NCI-H2171 (cell line): ENCODE results near the gene PRODH.
"Not testable (repeated sequence)": the region's sequence is repeated elsewhere in the genome, so short reads cannot be mapped to it uniquely, and the experiment has no call there.

Experiments used
- DNase-seq: peaks from one replicate; lab custom pipeline; 2025; lab: John Stamatoyannopoulos, UW

The PRODH gene

DNA sequence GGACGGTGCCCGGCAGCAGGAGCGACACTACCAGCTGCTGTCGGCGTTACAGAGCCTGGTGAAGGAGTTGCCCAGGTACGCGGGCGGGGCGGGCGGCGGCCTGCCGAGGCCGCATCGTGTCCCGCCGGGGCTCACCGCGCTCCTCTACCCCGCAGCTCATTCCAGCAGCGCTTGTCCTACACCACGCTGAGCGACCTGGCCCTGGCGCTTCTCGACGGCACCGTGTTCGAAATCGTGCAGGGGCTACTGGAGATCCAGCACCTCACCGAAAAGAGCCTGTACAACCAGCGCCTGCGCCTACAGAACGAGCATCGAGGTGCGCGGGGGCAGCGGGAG, 29.7 kb downstream of the PRODH start:
- DNase-seq = not testable (repeated sequence)

DNA sequence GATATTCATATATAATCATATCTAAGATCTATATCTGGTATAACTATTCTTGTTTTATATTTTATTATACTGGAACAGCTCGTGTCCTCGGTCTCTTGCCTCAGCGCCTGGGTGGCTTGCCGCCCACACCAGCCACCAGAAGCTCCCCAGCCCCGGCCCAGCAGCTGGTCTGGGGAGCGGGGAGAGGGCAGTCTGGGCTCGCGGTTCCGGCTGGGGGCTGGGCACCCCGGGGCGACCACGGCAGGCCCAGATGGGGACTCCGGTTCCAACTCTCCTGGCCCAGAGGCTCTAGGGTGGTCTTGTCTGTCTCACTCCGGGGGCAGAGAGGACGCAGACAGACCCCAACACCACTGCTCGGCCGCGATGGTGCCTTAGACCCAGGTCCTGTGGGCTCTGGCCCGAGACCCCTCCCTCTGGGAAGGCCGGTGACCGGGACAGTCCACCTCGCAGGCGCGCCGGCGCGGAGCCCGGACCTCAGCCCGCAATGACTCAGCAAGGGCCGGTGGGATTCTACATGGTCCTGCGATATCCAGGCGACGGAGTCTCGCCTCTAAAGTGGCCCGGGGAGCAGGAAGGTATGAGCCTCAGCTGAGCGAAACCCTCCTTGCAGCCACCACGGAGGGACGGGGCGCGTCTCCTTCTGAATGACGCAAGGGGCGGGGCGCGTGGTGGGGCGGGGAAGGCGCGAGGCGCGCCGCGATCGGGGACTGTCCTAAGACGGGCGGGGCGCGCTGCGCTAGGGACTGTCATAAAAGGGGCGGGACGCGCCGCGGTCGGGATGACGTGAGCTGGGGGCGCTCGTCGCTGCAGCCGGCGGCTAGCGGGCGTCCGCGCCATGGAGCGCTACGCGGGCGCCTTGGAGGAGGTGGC, 30.3 kb downstream of the PRODH start, which contains the start of gene DGCR6:
Gene DGCR6 (plus strand): TSS at position 781 of the 870 bp plus-strand sequence. CDS start 55 bp downstream, at position 836.
- no peak for DNase-seq

GRCh38 chr22:18896037-18896657, 39.9 kb downstream of the PRODH start:
- DNase-seq = not testable (repeated sequence)

- not testable (repeated sequence) for DNase-seq
Measured at GRCh38 chr22:18893775-18894174, 42.3 kb downstream of the PRODH start.

DNA sequence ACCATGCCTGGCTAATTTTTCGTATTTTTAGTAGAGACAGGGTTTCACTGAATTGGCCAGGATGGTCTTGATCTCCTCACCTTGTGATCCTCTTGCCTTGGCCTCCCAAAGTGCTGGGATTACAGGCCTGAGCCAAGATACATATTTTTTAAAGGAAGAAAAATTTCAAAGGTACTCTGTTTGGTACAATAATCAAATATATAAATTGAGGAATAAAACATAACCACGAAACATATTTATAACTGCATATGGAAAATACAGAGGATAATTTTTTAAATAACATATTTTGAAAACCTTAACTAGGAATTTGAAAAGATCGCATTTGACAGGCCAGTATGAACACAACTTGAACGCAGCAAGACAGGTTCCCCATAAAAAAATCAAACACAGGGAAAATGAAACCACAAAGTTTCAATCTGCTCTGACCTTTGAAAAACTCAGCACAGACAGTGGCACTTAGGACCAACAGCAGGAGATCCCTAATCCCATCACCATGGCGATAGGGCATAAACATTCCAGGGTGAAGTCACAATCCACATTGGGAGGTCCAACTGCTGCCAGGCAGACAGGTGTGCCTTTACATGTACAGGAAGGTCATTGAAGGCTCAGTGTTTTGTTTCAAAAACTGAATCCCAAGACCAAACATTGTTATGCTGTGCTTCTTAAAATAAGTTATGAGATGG, 45.4 kb downstream of the PRODH start:
- DNase-seq = not testable (repeated sequence)

DNA sequence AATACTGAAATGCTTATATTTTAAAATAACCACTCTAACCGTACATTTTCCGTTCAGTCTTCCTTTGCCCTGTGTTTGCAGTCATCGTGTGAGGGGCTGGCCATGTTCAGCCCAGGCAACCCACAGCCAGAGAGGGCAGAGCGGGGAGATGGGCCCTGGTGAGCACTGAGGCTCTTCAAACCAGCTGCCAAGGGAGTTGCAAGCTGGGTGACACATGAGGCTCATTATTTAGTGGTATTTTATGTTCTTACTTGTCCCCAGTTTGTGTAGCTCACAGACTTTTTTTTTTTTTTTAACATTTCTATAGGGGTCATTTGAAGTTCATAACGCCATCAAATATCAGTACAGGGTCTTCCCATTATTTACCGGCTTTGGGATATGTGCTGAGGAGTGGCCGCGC, 48.0 kb downstream of the PRODH start:
- DNase-seq = no peak

DNA sequence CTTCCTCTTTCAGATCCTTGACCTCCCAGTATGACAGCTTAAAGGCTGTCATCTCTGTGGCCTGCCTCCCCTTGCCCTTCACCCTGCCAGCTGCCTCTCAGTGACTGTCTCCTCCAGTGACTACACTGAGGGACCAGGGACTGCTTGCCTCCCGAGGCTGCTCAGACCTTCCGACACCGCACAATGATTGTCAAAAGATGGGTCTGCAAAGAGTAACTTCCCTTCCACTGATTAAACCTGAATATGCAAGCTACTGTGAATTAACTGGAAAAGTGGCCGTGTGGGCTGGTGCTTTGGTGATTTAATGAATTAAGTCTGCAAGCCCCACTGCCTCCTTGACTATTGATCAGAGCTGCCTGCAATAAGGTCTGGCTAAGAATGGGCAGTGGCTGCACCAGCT, 51.6 kb downstream of the PRODH start:
- not testable (repeated sequence) for DNase-seq

GRCh38 chr22:18881260-18881659, 54.8 kb downstream of the PRODH start:
- DNase-seq = not testable (repeated sequence)
